RWPE1 (cell line): ENCODE data around the gene TMEM187.
A peak's percentile ranks its signal among the peaks of the same experiment; 100 is the strongest.

Experiments used
- CTCF ChIA-PET: fragments of 350-600 bp; sonication (Branson Sonifier 250); formaldehyde crosslinking; extraction: SDS; loops from one replicate; lab custom pipeline; 2021; lab: Yijun Ruan, JAX
- POLR2A ChIA-PET: fragments of 400-600 bp; formaldehyde crosslinking; extraction: SDS; loops from one replicate; lab custom pipeline; 2020; ENCODE audit warnings: antibody characterized with exemption; ENCODE audit not compliant: low non-redundant PET; lab: Yijun Ruan, JAX
- DNase-seq: peaks from one replicate; pipeline ENCODE4 v3.0.0; 2012; ENCODE audit warnings: low spot score
- H3K27ac ChIP-seq: fragments of 450-650 bp; 2 replicates; pipeline ENCODE4 v1.5.1; 2017
- CTCF ChIP-seq: fragments of 450-650 bp; conservative IDR thresholded peaks from 2 replicates; pipeline ENCODE4 v1.5.1; 2017; ENCODE audit warnings: low read depth, mild to moderate bottlenecking

TMEM187 gene

GRCh38 chrX:153928846-153929245 lies 43.7 kb upstream of the TMEM187 start:
- TF ChIP-seq CTCF = no peak
- ChIA-PET POLR2A (interaction anchor here (0.5 to 1.4 kb wide), 4 partner anchors 18 to 134 kb away, joined by 3 to 4 read pairs (median 4); partner anchors contain the start of genes IDH3G and SSR4), CTCF (no interaction called here)
- no peak for DNase-seq
- peak overlapping the region; percentile 96 for H3K27ac ChIP-seq

GRCh38 chrX:153929576-153929975 lies 43.0 kb upstream of the TMEM187 start:
- H3K27ac ChIP-seq = peak overlapping the region; percentile 96
- no peak for TF ChIP-seq CTCF
- no peak for DNase-seq
- ChIA-PET CTCF (no interaction called here), POLR2A (no interaction called here)

GRCh38 chrX:153930011-153930910 lies 42.3 kb upstream of the TMEM187 start:
- ChIA-PET POLR2A (no interaction called here), CTCF (no interaction called here)
- TF ChIP-seq CTCF = no peak
- peak overlapping the region; percentile 96 for H3K27ac ChIP-seq
- DNase-seq = no peak

GRCh38 chrX:153931151-153931550 lies 41.4 kb upstream of the TMEM187 start:
- peak overlapping the region; percentile 96 for H3K27ac ChIP-seq
- DNase-seq = no peak
- no peak for TF ChIP-seq CTCF
- ChIA-PET POLR2A (no interaction called here), CTCF (no interaction called here)

GRCh38 chrX:153931748-153932147 lies 40.8 kb upstream of the TMEM187 start:
- DNase-seq = no peak
- no peak for TF ChIP-seq CTCF
- ChIA-PET CTCF (no interaction called here), POLR2A (no interaction called here)
- peak overlapping the region; percentile 96 for H3K27ac ChIP-seq

GRCh38 chrX:153932220-153932915 lies 40.2 kb upstream of the TMEM187 start:
- no peak for DNase-seq
- CTCF ChIA-PET = no interaction called here
- POLR2A ChIA-PET = no interaction called here
- no peak for TF ChIP-seq CTCF
- peak overlapping the region; percentile 96; the same call in 1 of the 2 replicates for H3K27ac ChIP-seq
